LNCAP (cell line): ENCODE results near the gene RIBC1.

Experiments
- CTCF ChIP-seq: fragments of 450-650 bp; IDR thresholded peaks from 2 replicates; pipeline ENCODE4 v1.5.1; 2017; ENCODE audit warnings: mild to moderate bottlenecking

Gene RIBC1

GRCh38 chrX:53421772-53422085, 944 bp upstream of the RIBC1 start:
- no peak for TF ChIP-seq CTCF

- no peak for TF ChIP-seq CTCF
Measured at GRCh38 chrX:53422086-53422860, 400 bp upstream of the RIBC1 start, which contains the start of gene SMC1A. TSS of gene SMC1A (minus strand) at chrX:53422654. CDS start at chrX:53422600, 54 bp downstream.

- no peak for TF ChIP-seq CTCF
Measured at GRCh38 chrX:53429755-53430154, 7.1 kb downstream of the RIBC1 start.

GRCh38 chrX:53430231-53430630, 7.6 kb downstream of the RIBC1 start:
- no peak for TF ChIP-seq CTCF

GRCh38 chrX:53433651-53434639, 11.3 kb downstream of the RIBC1 start, which contains the start of gene HSD17B10:
TSS of gene HSD17B10 (minus strand) at chrX:53434370. CDS start at chrX:53434345, 25 bp downstream.
- no peak for TF ChIP-seq CTCF

GRCh38 chrX:53435997-53436396, 13.3 kb downstream of the RIBC1 start:
- peak; percentile 61 for TF ChIP-seq CTCF

GRCh38 chrX:53437206-53437605, 14.5 kb downstream of the RIBC1 start:
- no peak for TF ChIP-seq CTCF
